Right hindlimb (tissue), 1 donor: ENCODE data around the gene FHAD1.

ENCODE experiments used
- DNase-seq: peaks from one replicate; pipeline ENCODE4 v3.0.0-alpha.2; 2018

The FHAD1 gene

GRCh38 chr1:15405106-15405850 is 158.3 kb downstream of the FHAD1 start:
- DNase-seq, result no peak

- DNase-seq, result peak; percentile 76
These were observed 159.9 kb downstream of the FHAD1 start for GRCh38 chr1:15406614-15407559.

- DNase-seq, result no peak
These were observed 160.6 kb downstream of the FHAD1 start for GRCh38 chr1:15407580-15407979.

- DNase-seq, result no peak
These were observed 161.9 kb downstream of the FHAD1 start for GRCh38 chr1:15408890-15409387.

- peak; percentile 90 for DNase-seq
These were observed 162.6 kb downstream of the FHAD1 start, which contains the start of gene EFHD2 for GRCh38 chr1:15409388-15410222. EFHD2 (plus strand) TSS chr1:15409888; CDS start chr1:15409972, 84 bp downstream.

GRCh38 chr1:15410223-15410883 is 163.3 kb downstream of the FHAD1 start:
- DNase-seq, result peak; percentile 37

- DNase-seq, result no peak
These were observed 163.8 kb downstream of the FHAD1 start for GRCh38 chr1:15410884-15411245.

- peak; percentile 49 for DNase-seq
These were observed 164.6 kb downstream of the FHAD1 start for GRCh38 chr1:15411593-15412137.

GRCh38 chr1:15412175-15412800 is 165.3 kb downstream of the FHAD1 start:
- DNase-seq, result no peak

- peak; percentile 33 for DNase-seq
These were observed 165.8 kb downstream of the FHAD1 start for GRCh38 chr1:15412843-15413242.

- DNase-seq, result no peak
These were observed 166.8 kb downstream of the FHAD1 start for GRCh38 chr1:15413563-15414444.

- DNase-seq, result no peak
These were observed 167.5 kb downstream of the FHAD1 start for GRCh38 chr1:15414445-15414983.

- no peak for DNase-seq
These were observed 170.3 kb downstream of the FHAD1 start for GRCh38 chr1:15417059-15417934.

- no peak for DNase-seq
These were observed 171.9 kb downstream of the FHAD1 start for GRCh38 chr1:15418806-15419515.

GRCh38 chr1:15420853-15421465 is 173.9 kb downstream of the FHAD1 start:
- DNase-seq, result no peak

GRCh38 chr1:15422871-15423270 is 175.8 kb downstream of the FHAD1 start:
- DNase-seq, result no peak

- no peak for DNase-seq
These were observed 176.5 kb downstream of the FHAD1 start for GRCh38 chr1:15423355-15424077.
